T-helper 1 cell (primary cell): ENCODE data around the gene LRRC37A.
"Not testable (repeated sequence)": the region's sequence is repeated elsewhere in the genome, so short reads cannot be mapped to it uniquely, and the experiment has no call there.

Source experiments
- DNase-seq, 5 donors: peaks; one replicate each; pipeline ENCODE4 v3.0.0-alpha.2; 2012 to 2020
- total RNA-seq, 4 donors: gene quantifications; one replicate each; lab custom pipeline; 2026; lab: John Stamatoyannopoulos, UW

The LRRC37A gene
- total RNA-seq = 2.3 to 3.5 (median 3.2) reads per million in 4 donors

DNA sequence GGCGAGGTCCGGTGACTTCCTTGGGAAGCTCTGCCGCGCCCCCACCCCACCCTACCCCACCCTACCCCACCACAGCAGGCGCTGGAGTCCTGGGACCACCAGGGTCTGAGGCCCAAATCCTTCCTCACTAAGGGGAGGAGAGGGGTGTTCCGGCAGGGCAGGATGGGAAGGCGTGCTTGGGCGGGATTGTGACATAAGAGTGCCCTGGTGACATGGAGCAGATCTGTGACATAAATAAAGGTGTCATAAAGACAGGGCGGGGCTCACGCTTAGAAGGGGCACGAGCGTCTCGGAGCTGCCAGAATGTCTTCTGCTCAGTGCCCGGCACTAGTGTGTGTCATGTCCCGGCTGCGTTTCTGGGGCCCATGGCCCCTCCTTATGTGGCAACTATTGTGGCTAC is at the start of gene LRRC37A:
Gene LRRC37A (plus strand): TSS at position 301 of the 400 bp plus-strand sequence. CDS start 3 bp downstream, at position 304.
- DNase-seq = not testable (repeated sequence)

DNA sequence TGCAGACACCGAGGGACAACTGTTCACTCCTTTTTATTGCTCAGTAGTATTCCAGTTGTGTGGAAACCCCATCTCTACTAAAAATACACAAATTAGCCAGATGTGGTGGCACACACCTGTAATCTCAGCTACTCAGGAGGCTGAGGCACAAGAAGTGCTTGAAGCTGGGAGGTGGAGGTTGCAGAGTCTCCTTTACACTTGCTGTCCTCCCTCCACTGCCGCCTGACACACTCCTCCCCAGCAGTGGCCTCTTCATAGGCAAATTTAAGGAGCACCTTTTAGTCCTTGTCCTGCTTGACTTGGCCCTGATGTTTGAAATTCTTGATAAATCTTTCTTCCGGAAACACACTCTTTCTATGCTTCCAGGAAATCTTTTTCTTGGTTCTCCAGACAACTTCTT is 45.8 kb upstream of the LRRC37A start:
- DNase-seq = not testable (repeated sequence)

DNA sequence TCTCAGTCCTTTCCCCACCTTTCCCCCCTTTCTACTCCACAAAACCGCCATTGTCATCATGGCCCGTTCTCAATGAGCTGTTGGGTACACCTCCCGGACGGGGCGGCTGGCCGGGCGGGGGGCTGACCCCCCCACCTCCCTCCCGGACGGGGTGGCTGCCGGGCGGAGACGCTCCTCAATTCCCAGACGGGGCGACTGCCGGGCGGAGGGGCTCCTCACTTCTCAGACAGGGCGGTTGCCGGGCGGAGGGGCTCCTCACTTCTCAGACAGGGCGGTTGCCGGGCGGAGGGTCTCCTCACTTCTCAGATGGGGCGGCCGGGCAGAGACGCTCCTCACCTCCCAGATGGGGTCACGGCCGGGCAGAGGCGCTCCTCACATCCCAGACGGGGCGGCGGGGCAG is 42.1 kb upstream of the LRRC37A start:
- DNase-seq = not testable (repeated sequence)

DNA sequence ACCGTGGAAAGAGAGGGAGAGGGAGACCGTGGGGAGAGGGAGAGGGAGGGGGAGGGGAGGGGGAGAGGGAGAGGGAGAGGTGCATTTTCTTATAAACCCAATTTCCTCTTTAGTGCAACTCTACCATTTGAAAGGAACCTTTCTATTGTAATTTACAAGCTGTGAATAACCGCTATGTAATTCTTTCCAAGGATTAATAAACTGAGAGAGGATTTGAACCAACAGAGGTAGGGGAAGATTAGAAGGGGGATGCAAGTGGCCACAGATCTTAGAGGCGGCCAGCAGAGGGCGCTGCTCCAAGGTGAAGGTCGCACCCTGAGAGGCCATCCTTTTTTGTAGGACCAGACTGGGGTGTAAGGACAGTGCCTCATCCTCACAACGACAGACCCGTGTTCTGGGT is 41.2 kb upstream of the LRRC37A start:
- peak; percentile 56 to 75 (median 69) for DNase-seq

DNA sequence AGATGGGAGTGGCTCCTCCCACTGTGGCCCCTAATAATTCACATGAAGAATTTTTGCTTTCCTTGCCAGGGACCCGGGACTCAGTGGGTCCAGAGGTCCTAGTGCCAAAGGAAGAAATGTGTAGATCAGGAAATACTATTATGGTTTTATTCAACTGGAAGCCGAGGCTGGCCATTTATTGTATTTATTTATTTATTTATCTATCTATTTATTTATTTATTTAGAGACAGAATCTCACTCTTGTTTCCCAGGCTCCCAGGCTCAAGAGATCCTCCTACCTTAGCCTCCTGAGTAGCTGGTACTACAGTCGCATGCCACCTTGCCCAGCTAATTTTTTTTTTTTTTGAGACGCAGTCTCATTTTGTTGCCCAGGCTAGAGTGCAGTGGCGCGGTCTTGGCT is 40.7 kb upstream of the LRRC37A start:
- not testable (repeated sequence) for DNase-seq

DNA sequence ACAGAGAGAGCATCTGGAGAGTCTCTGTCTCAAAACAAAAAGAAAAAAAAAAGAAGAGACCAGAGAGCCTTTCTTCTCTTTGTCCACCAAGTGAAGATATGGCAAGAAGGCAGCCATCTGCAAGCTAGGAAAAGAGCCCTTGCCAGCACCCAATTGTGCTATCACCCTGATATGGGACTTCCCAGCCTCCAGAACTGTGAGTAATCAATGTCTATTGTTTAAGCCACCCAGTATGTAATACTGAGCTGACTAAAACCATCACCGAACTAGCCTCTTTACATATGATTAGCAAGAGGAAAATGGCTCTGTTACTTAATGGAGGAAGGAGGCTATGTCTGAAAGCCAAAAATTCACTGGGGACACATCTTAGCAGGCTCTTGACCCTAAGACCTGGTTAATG is 38.6 kb upstream of the LRRC37A start:
- not testable (repeated sequence) for DNase-seq

DNA sequence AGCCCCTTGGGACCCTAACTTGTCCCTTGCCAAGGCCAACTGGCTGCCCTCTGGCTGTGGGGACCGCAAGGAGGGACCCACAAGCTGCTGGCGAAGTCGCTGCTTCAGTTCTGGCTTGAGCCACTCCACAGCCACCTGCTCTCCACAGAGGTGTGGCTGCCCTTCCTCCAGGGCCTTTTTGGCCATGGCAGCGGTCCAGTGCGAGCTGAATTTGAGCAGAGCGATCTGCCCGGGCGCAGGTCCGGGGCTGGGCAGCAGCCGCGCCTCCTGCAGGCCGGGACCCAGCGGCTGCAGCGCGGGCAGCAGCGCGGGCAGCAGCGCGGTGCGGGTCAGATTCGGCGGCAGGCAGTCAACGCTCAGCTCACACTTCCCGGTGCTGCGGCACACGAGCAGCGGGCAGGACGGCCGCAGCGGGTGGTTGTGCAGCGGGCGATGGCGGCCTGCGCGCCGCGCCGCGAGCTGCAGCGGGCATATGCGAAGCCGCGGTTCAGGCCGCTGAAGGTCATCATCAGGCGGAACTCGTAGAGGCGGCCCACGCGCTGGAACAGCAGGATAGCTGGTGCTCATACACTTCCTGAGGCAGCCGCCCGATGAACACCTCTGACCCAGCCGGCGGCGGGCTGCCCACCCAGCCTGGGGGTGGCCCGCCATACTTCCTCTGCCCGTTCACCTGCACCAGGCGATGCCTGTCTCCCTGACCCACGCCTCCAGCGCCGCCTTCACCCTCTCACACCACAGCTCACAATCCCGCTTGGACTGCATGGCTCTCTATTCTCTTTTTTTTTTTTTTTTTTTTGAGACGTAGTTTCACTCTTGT is 34.9 kb upstream of the LRRC37A start:
- peak in 1 of 5 donors; percentile 15 for DNase-seq

DNA sequence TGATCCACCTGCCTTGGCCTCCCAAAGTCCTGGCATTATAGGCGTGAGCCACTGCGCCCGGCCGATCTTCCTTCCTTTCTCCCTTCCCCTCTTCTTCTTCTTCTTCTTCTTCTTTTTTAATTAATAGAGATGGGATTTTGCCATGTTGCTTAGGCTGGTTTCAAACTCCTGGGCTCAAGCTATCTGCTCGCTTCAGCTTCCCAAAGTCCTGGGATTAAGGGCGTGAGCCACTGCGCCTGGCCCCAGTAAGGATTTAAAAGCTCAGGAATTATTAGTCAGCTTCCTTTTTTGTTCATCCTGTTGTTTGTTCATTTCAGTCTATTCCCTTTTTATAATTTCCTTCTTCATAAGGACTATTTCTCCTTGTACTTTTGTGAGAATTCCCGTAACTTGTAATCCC is 32.7 kb upstream of the LRRC37A start:
- no peak for DNase-seq

DNA sequence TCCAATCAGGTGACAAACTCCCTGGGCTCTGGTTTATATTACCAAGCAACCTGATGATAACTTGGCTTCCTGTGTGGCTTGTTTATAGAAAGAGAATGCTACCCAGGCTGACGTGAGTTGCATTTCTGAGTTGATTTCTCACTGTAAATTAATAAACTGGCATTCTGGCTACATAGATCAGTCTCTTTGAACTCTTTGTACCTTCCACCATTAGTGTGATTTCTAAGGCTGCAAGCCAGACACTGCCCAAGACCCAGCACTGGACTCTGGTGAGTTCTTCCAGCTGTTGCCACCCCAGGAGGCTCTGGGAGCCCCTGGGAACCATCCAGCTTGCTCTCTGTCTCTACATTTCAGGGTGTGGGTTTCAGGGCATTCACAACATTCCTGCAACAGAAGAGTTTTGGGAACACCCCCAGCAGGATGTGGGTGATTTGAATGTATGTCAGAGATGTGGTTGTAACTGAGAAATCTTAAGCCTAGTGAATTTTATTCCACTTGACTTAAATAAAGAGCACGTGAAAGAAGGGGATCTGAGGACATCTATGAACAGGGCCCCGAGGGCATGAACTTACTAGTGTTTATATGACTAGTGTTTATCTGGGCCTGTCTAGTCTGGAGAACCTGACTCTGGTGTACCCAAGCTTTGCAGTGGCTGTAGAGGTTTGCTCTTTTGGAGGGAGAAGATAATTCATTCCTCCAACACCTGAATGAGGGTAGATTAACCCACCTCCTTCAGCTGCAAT is 30.3 kb upstream of the LRRC37A start:
- DNase-seq = peak in 3 of 5 donors; percentile 14 to 23 (median 21)

DNA sequence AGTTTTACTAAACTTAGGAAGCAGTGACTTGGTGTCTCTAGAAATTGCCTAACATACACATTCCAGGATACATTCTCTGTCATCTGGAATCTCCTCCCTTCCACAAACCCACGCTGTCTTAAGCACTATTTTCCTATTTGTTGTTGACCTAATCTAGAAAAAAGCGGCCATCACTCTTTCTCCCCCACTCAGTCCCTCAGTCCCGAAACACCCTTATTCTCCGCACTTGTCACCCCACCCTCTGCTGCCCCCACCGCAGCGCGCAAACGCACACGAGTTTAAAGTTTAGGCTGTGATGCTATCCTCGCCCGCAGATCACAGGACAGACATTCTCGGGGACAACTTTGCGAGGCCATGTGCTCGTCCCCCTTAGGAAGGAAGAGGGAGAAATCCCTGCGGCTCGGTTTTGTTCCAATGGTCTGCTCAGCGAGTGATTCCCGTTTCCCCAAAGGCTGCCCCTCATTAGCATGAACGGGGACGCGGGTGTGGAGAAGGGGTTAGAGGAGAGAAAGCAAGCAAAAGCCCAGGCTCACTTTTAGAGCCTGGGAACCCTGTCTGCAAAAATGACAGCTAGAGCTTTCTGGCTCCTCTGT is 28.8 kb upstream of the LRRC37A start:
- not testable (repeated sequence) for DNase-seq

DNA sequence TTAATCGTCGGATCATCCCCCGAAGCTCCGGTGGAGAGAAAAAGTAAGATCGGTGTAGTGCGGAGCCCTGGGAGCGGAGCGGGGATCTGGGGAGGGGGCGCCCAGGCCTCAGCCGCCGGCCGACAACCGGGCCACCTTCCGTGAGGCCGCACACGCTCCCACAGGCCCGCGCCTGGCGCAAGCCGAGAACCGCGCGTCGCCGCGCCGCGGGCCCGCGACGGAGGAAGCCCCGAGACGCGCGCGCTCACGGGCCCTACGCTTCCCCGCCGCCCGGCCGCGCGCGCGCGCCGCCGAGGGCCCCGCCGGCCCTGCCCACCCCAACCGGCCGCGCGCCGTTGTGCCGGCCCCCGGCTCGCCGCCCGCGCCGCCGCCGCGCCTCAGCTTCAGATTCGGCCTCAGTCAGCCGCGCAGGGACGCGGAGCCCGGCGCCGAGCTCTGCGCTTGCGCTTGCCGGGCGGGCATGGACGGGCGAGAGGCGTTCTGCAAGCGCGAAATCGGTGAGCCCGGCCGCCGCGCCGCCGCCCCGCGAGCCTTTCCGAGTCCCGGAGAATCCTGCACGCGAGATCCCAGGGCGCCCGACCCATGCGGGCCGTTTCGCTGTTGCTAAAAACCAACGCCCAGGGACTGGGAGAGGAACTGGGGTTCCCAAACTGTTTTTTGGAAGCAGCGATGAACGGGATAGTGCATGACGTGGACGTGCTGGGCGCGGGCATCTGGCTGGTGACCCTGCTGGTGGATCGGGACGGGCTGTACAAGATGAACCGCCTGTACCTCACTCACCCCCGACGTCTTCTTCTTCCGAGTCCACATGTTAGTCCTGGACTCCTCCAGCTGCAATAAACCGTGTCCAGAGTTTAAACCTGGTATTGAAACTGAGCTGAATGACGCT is 28.0 kb upstream of the LRRC37A start:
- DNase-seq = peak; percentile 74 to 85 (median 79)

DNA sequence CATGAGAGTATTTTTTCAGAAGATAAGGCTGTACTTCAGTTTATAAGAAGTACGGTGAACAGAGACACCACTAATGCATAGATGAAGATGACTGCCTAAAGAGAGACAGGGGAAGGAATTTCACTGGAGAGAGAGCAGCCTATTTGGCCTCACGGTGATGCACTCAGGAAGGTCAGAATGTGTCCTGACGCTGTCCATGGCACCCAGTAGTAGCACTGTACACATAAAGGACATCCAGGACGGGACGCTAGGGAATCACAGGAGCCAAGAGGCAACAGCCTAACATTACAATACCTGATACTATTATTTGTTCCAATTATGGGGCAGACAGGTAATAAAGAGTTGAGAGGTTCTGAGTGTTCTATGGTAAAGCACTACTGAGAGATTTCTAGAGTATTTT is 24.9 kb upstream of the LRRC37A start:
- DNase-seq = no peak

DNA sequence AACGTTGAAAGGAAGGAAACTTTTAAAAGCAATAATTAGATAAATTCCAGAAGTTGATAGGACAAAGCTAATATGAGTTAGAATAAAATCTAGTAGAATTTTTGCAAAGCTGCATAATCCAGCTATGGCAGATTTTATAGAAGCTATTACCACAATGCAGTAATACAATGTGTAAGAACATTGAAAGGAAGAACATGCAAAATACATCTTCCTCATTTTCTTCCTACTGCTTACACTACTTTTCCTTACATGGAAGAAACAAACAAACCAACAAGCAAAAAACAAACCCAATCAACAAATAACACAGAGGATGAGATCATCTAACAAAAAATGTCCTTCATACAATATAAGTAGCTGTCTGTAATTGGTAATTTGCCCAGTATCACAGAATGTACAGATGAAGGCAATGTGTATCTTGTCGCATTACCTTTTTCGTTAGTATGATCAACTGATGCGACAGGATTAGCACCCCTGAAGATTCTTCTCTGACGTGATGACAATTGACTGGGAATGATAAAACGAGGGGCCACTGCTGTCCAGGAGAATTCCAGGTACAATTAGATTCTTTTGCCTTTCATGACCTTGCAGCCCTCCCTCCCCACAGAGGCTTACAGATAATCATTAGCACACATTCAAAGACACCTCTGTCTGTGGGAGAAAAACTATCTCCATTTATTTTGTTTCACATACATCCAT is 21.2 kb upstream of the LRRC37A start:
- DNase-seq = no peak

DNA sequence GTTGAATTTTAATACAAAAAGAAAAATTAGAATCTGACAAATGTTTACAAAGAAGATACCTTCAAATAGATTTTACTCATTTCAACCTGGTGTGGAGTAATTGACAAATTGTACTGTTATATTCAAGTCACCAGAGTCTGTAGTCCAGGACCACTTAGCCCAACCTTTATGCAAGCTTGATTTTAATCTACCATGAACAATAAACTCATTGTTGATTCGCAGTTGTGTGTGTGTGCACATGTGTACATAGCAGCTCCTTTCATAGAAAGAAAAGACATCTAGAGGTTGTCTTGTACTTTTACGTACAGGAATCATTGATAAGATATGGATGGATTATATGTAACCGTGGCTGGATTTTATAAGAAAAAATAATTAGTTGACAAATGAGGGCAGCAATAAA is 20.7 kb upstream of the LRRC37A start:
- no peak for DNase-seq

DNA sequence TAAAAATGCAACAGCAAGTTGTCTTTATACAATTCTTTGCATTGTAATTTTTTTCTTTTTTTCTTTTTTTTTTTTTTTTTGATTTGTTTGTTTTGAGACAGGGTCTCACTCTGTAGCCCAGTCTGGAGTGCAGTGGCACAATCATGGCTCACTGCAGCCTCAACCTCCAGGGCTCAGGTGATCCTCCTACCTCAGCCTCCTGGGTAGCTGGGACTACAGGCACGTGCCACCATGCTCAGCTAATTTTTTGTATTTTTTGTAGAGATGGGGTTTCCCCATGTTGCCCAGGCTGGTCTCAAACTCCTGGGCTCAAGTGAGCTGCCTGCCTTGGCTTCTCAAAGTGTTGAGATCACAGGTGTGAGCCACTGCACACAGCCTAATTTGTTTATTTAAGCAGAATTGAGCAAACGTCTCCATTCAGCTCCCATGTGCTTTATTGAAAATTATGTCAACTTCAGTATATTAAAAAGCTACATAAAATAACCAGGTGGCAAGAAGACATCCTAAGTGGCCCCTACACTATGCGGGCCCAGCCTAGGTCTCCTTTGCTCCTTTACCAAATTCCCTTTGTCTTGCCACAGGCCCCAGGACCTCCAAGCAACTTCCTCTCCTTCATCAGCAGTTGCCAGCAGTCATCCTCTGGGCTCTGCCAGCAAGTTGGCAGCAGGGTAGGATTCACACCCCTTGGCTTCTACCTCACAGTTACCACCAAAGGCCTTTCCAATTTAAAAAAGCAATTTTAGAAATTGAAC is 18.0 kb upstream of the LRRC37A start:
- not testable (repeated sequence) for DNase-seq

DNA sequence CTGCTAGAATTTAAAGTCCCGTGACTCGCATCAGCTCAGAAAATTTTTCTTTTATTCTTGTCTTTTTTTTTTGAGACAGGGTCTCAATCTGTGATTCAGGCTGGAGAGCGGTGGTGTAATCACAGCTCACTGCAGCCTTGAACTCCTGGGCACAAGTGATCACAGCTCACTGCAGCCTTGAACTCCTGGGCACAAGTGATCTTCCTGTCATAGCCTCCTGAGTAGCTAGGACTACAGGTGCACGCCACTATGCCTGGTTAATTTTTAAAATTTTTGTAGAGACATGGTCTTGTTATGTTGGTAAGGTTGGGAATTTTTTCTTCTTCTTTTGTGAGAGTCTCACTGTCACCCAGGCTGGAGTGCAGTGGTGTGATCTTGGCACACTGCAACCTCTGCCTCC is 13.6 kb upstream of the LRRC37A start:
- not testable (repeated sequence) for DNase-seq

DNA sequence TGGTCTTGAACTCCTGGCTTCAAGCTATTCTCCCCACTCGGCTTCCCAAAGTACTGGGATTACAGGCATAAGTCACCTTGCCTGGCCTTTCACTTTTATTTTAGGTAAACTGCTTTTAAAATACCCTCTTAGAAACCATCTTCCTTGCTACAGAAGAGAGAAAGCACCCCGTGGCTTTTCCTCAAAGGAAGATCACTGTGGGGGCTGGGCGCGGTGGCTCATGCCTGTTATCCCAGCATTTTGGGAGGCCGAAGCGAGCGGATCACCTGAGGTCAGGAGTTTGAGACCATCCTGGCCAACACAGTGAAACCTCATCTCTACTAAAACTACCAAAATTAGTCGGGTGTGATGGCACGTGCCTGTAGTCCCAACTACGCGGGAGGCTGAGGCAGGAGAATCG is 12.3 kb upstream of the LRRC37A start:
- not testable (repeated sequence) for DNase-seq

DNA sequence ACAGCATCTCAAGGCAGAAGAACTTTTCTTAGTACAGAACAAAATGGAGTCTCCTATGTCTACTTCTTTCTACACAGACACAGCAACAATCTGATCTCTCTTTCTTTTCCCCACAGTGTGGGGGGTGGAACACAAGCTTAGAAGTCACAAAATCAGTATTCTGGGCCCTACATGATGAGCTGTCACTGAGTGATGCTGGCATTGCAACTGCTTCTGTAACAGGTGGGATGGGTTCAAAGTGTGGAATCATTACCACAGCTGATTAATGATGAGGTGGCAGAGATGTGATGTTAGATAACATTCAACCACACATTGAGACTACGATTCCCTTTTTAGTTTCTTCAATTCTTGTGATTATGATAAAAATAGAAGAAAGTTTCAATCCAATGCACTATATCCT is 10.5 kb upstream of the LRRC37A start:
- not testable (repeated sequence) for DNase-seq

DNA sequence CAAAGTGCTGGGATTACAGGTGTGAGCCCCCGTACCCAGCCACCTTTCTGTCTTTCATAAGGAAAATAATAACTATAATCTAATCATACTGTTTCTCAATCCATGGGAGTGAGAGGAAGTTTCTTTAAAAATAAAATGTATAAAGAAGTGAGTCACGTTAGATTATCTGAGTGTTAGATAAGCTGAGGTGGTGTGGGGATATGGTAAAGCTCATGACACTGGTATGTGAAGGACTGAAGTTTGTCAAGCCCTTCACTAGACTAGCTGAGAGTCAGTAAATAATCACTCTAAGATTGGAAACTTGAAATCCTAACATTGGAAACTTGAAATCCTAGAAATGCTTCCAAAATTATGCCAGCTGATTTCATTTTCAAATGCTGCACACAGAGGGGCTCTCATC is 9.4 kb upstream of the LRRC37A start:
- not testable (repeated sequence) for DNase-seq

DNA sequence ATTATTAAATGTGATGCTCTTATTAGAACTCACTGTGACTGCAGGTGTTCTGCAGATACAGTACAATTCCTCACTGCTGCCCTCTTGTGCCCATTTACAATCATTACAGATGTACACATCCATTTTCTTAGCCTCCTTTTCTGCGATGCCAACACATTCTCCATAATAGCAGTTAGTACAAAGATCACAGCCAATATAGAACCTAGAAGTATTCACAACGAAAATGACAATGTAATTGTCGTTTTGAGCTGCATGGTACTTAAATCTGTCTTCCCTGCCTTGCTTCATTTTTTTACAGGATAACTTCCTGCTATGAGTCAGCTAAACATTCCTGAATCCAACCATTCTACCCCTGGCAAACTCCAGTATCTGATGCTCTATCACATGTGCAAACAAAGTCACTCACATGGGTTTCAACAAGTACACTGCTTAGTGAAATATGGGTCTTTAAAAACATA is 8.1 kb upstream of the LRRC37A start:
- DNase-seq = peak in 4 of 5 donors; percentile 54 to 73 (median 68)

DNA sequence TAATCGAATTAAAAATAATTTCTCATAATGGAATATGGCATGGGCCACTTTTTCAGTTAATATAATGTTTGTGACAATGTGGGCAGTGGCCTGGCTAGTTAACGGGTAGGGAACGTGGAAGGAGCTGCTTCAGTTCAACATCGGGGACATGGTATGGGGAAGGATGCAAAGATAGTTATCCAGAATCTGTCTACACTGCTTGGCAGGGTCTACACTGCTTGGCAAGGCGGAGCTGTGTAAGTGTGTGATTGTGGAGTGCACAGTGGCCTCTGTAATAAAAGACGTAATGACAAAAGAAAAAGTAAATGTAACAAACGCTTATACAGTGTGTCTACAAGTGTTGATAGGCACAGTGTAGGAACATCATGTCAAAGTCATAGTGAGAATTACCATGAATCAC is 7.3 kb upstream of the LRRC37A start:
- not testable (repeated sequence) for DNase-seq
